Calu3 (cell line): ENCODE results near the gene ACLY. TPM values are rescaled to one million over a fixed set of nuclear protein-coding genes. Genes with fewer than 3 reads are reported as not detected.

Experiments used
- BruUV-seq: library from RNA; stranded (reverse); fragments of 400-500 nt; replicated peaks from 2 replicates; lab custom pipeline; 2021; lab: Mats Ljungman, UMichigan
- CTCF ChIA-PET: fragments of 300-600 bp; sonication (Branson Sonifier 250); formaldehyde crosslinking; loops from one replicate; lab custom pipeline; 2022; ENCODE audit warnings: antibody characterized with exemption; lab: Charles Lee
- DNase-seq: peaks from one replicate; pipeline ENCODE4 v3.0.0; 2022
- H3K27ac Mint-ChIP-seq: one replicate; pipeline ENCODE4 v1.8.0; 2022; ENCODE audit warnings: mixed read lengths; ENCODE audit not compliant: unreplicated experiment
- H3K27me3 Mint-ChIP-seq: one replicate; pipeline ENCODE4 v1.8.0; 2022; ENCODE audit warnings: mixed read lengths; ENCODE audit not compliant: unreplicated experiment
- H3K36me3 Mint-ChIP-seq: one replicate; pipeline ENCODE4 v1.8.0; 2022; ENCODE audit warnings: mild to moderate bottlenecking, moderate library complexity, mixed read lengths; ENCODE audit not compliant: insufficient read depth, unreplicated experiment
- H3K4me1 Mint-ChIP-seq: one replicate; pipeline ENCODE4 v1.8.0; 2022; ENCODE audit warnings: mild to moderate bottlenecking, low read depth, mixed read lengths; ENCODE audit not compliant: unreplicated experiment
- H3K4me3 Mint-ChIP-seq: one replicate; pipeline ENCODE4 v1.8.0; 2022; ENCODE audit warnings: mild to moderate bottlenecking, low read depth, moderate library complexity, mixed read lengths; ENCODE audit not compliant: unreplicated experiment
- H3K9me3 Mint-ChIP-seq: one replicate; pipeline ENCODE4 v1.8.0; 2022; ENCODE audit warnings: low read depth, mixed read lengths; ENCODE audit not compliant: unreplicated experiment
- CTCF ChIP-seq: fragments of 200-600 bp; IDR thresholded peaks from one replicate; pipeline ENCODE4 v1.8.0; 2022; ENCODE audit warnings: antibody characterized with exemption; ENCODE audit not compliant: unreplicated experiment
- intact Hi-C: fragments of 100-400 bp; cut with micrococcal nuclease; formaldehyde crosslinking; loops from one replicate; pipeline ENCODE4 v1.10.0; 2022; ENCODE audit not compliant: unreplicated experiment
- total RNA-seq: library from RNA; stranded (reverse); gene quantifications from 2 replicates; pipeline ENCODE4 v1.2.3, GENCODE V29; 2022

Gene ACLY
- total RNA-seq, 1 experiment from 2014 or later, result 265 TPM

GRCh38 chr17:41825175-41825845 lies 93.4 kb downstream of the ACLY start:
- DNase-seq, result no peak
- Mint-ChIP-seq H3K27ac (no peak overlapping the region), H3K9me3 (no peaks in the 10 kb centered on the region), H3K4me1 (no peaks in the 10 kb centered on the region), H3K4me3 (no peak overlapping the region), H3K36me3 (peaks cover 29% of the 10 kb centered on the region), H3K27me3 (peaks cover 16% of the 10 kb centered on the region)
- no peak for TF ChIP-seq CTCF
- no TSS peak for BruUV-seq
- CTCF ChIA-PET, result interaction anchor here (0.6 kb wide), 2 partner anchors 97 to 1182 kb away, joined by 3 read pairs; no protein-coding TSS in a partner anchor
- intact Hi-C loops, result no loop called here

GRCh38 chr17:41824086-41824485 lies 94.7 kb downstream of the ACLY start:
- TF ChIP-seq CTCF, result no peak
- H3K27me3 Mint-ChIP-seq, result peaks cover 29% of the 10 kb centered on the region
- H3K27ac Mint-ChIP-seq, result no peak overlapping the region
- H3K9me3 Mint-ChIP-seq, result no peaks in the 10 kb centered on the region
- no peak overlapping the region for H3K4me3 Mint-ChIP-seq
- DNase-seq, result no peak
- no TSS peak for BruUV-seq
- H3K36me3 Mint-ChIP-seq, result peaks cover 25% of the 10 kb centered on the region
- CTCF ChIA-PET, result interaction anchor here (0.6 to 1.0 kb wide), 3 partner anchors 12 to 1160 kb away, joined by 3 to 5 read pairs (median 3); partner anchors contain the start of gene P3H4
- no peaks in the 10 kb centered on the region for H3K4me1 Mint-ChIP-seq
- intact Hi-C loops, result no loop called here

GRCh38 chr17:41823580-41823979 lies 95.2 kb downstream of the ACLY start:
- intact Hi-C loops, result no loop called here
- CTCF ChIA-PET, result interaction anchor here (0.6 to 1.0 kb wide), 3 partner anchors 12 to 1160 kb away, joined by 3 to 5 read pairs (median 3); partner anchors contain the start of gene P3H4
- DNase-seq, result no peak
- H3K4me3 Mint-ChIP-seq, result no peak overlapping the region
- peaks cover 26% of the 10 kb centered on the region for H3K36me3 Mint-ChIP-seq
- BruUV-seq, result no TSS peak
- H3K9me3 Mint-ChIP-seq, result no peaks in the 10 kb centered on the region
- H3K4me1 Mint-ChIP-seq, result no peaks in the 10 kb centered on the region
- peaks cover 34% of the 10 kb centered on the region for H3K27me3 Mint-ChIP-seq
- TF ChIP-seq CTCF, result no peak
- H3K27ac Mint-ChIP-seq, result no peak overlapping the region

GRCh38 chr17:41823141-41823524 lies 95.6 kb downstream of the ACLY start:
- intact Hi-C loops, result no loop called here
- no peaks in the 10 kb centered on the region for H3K9me3 Mint-ChIP-seq
- BruUV-seq, result no TSS peak
- no peak overlapping the region for H3K27ac Mint-ChIP-seq
- H3K4me3 Mint-ChIP-seq, result no peak overlapping the region
- peaks cover 31% of the 10 kb centered on the region for H3K36me3 Mint-ChIP-seq
- TF ChIP-seq CTCF, result no peak
- no peaks in the 10 kb centered on the region for H3K4me1 Mint-ChIP-seq
- CTCF ChIA-PET, result no interaction called here
- peaks cover 38% of the 10 kb centered on the region for H3K27me3 Mint-ChIP-seq
- no peak for DNase-seq
